GM12801 (cell line): ENCODE measurements around the gene RB1.

Source experiments
- CTCF ChIP-seq: IDR thresholded peaks from one replicate; pipeline ENCODE4 v1.5.1; 2011; ENCODE audit warnings: control low read depth; ENCODE audit not compliant: insufficient read length; ENCODE audit errors: extremely low read depth

Gene RB1

GRCh38 chr13:48264058-48264457 is 39.5 kb upstream of the RB1 start:
- TF ChIP-seq CTCF: no peak

- TF ChIP-seq CTCF: no peak
Observed at GRCh38 chr13:48265217-48265815, 38.2 kb upstream of the RB1 start.

- TF ChIP-seq CTCF: no peak
Observed at GRCh38 chr13:48266150-48266549, 37.4 kb upstream of the RB1 start.

- TF ChIP-seq CTCF: no peak
Observed at GRCh38 chr13:48266701-48267639, 36.6 kb upstream of the RB1 start.

GRCh38 chr13:48268019-48268418 is 35.5 kb upstream of the RB1 start:
- TF ChIP-seq CTCF: no peak

GRCh38 chr13:48273346-48273745 is 30.2 kb upstream of the RB1 start:
- TF ChIP-seq CTCF: no peak

GRCh38 chr13:48275507-48275906 is 28.0 kb upstream of the RB1 start:
- TF ChIP-seq CTCF: no peak
